Uterus (tissue), 4 donors: Measurements from ENCODE around the gene ABL1. TPM values are rescaled to one million over a fixed set of nuclear protein-coding genes. Genes with fewer than 3 reads are reported as not detected.

Source experiments
- DNase-seq, 2 donors: peaks; one replicate each; pipeline ENCODE4 v3.0.0-alpha.2; 2019 to 2020
- H3K27ac ChIP-seq, 2 donors: fragments of 200-600 bp; sonication (generic); 1 replicate in 1 of 2; 2 replicates in 1 of 2; pipeline ENCODE4 v1.5.1; 2016 to 2018
- H3K27me3 ChIP-seq, 2 donors: fragments of 200-600 bp; sonication (generic); one replicate each; pipeline ENCODE4 v1.5.1; 2018 to 2019; ENCODE audit warnings: control low read depth in 1 of 2
- H3K36me3 ChIP-seq, 2 donors: fragments of 200-600 bp; sonication (generic); one replicate each; pipeline ENCODE4 v1.5.1; 2019; ENCODE audit warnings: control low read depth in 1 of 2
- H3K4me1 ChIP-seq, 2 donors: fragments of 200-600 bp; sonication (generic); one replicate each; pipeline ENCODE4 v1.5.1; 2018 to 2019; ENCODE audit warnings: control low read depth in 1 of 2
- H3K4me3 ChIP-seq, 2 donors: fragments of 200-600 bp; sonication (generic); 1 replicate in 1 of 2; 2 replicates in 1 of 2; pipeline ENCODE4 v1.5.1; 2018 to 2019; ENCODE audit warnings: mild to moderate bottlenecking in 1 of 2
- H3K9me3 ChIP-seq, 2 donors: fragments of 200-600 bp; sonication (generic); one replicate each; pipeline ENCODE4 v1.5.1; 2019; ENCODE audit warnings: control low read depth in 1 of 2
- POLR2A ChIP-seq, 2 donors: fragments of 450-650 bp; IDR thresholded peaks; one replicate each; pipeline ENCODE4 v1.6.1; 2016; ENCODE audit warnings: antibody characterized with exemption in 2 of 2, mild to moderate bottlenecking in 1 of 2, moderate library complexity in 1 of 2
- intact Hi-C: fragments of 100-400 bp; cut with DNase I; formaldehyde crosslinking; loops from one replicate; pipeline ENCODE4 v1.15.1; 2023; ENCODE audit warnings: low total_unique reads
- total RNA-seq, 4 donors: library from RNA; depleted of rRNA in 3 of 4; stranded (reverse); fragments of >200 nt in 3 of 4; gene quantifications; one replicate each; pipeline versions ENCODE4 v1.1.0 to v1.2.4, GENCODE V29; 2014 to 2023
- TF ChIP-seq, protein P1 (sequence below), 4 experiments: fragments of 200-600 bp in 2 of 4; fragments of 450-650 bp in 2 of 4; sonication (generic) in 2 of 4; IDR thresholded peaks; one replicate each; pipeline ENCODE4 v1.5.1; 2016 to 2019; ENCODE audit warnings: antibody characterized with exemption in 4 of 4, mild to moderate bottlenecking in 2 of 4, moderate library complexity in 1 of 4
- donor health status: DM: yes; HTN: yes; CAD: no.

The ABL1 gene
- total RNA-seq, 4 donors from 2014 or later, result 22.5 to 117 (median 57.8) TPM

- no peak overlapping the region for H3K27ac ChIP-seq
- intact Hi-C loops, result no loop called here
These were observed 78.8 kb downstream of the ABL1 start for GRCh38 chr9:130913599-130914416.

DNA sequence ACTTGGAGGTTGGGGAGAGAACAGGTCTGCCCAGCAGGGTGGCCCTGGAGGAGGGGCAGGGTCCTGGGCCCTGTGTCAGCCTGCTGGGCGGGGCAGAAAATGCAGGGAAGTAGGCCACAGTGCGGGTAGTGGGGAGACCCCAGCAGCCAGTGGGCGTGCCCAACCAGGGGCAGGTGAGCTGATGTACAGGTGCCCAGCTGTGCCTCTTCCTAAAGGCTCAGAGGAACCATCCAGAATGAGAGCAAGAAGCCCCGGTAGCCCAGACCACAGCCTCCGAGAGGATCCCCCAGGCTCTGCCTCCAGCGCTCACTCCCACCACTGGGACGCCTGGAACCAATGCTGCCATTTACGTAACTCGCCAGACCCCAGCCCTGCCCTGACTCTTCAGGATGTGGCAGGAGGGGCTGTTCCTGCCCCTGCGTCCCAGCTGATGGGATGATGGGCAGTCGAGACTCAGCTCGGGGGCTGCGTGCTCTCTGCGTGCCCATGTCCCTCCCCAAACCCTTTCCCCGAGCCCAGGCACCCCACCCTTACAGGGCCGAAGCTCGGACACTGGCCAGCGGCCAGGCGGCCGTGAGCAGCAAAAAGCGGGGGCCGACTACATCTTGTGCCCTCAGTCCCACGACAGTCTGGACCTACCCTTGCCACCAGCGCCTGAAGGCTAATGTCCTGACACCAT is 79.5 kb downstream of the ABL1 start:
- intact Hi-C loops, result no loop called here
- no peaks in the 10 kb centered on the region for H3K36me3 ChIP-seq
- no peak for DNase-seq
- TF ChIP-seq, protein P1, sequence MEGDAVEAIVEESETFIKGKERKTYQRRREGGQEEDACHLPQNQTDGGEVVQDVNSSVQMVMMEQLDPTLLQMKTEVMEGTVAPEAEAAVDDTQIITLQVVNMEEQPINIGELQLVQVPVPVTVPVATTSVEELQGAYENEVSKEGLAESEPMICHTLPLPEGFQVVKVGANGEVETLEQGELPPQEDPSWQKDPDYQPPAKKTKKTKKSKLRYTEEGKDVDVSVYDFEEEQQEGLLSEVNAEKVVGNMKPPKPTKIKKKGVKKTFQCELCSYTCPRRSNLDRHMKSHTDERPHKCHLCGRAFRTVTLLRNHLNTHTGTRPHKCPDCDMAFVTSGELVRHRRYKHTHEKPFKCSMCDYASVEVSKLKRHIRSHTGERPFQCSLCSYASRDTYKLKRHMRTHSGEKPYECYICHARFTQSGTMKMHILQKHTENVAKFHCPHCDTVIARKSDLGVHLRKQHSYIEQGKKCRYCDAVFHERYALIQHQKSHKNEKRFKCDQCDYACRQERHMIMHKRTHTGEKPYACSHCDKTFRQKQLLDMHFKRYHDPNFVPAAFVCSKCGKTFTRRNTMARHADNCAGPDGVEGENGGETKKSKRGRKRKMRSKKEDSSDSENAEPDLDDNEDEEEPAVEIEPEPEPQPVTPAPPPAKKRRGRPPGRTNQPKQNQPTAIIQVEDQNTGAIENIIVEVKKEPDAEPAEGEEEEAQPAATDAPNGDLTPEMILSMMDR (IDR thresholded peaks at IDR 0.05), result no peak
- TF ChIP-seq POLR2A (IDR thresholded peaks at IDR 0.05), result no peak
- H3K4me1 ChIP-seq, result no peaks in the 10 kb centered on the region
- H3K27ac ChIP-seq, result no peak overlapping the region
- H3K9me3 ChIP-seq, result no peaks in the 10 kb centered on the region
- H3K27me3 ChIP-seq, result no peaks in the 10 kb centered on the region
- H3K4me3 ChIP-seq, result no peak overlapping the region

More at GRCh38 chr9:130913599-130914416, 78.8 kb downstream of the ABL1 start:
- Histone ChIP-seq H3K4me1 (no peaks in the 10 kb centered on the region), H3K9me3 (no peaks in the 10 kb centered on the region), H3K27me3 (no peaks in the 10 kb centered on the region), H3K36me3 (no peaks in the 10 kb centered on the region), H3K4me3 (no peak overlapping the region)
- TF ChIP-seq POLR2A (IDR thresholded peaks at IDR 0.05), result no peak
- TF ChIP-seq, protein P1 (IDR thresholded peaks at IDR 0.05), result no peak
- no peak for DNase-seq

- no peak for DNase-seq
- Histone ChIP-seq H3K9me3 (no peaks in the 10 kb centered on the region), H3K27ac (no peak overlapping the region), H3K4me3 (no peak overlapping the region), H3K36me3 (no peaks in the 10 kb centered on the region), H3K4me1 (no peaks in the 10 kb centered on the region), H3K27me3 (no peaks in the 10 kb centered on the region)
- no peak for TF ChIP-seq POLR2A (IDR thresholded peaks at IDR 0.05)
- TF ChIP-seq, protein P1 (IDR thresholded peaks at IDR 0.05), result no peak
- intact Hi-C loops, result no loop called here
These were observed 80.0 kb downstream of the ABL1 start for GRCh38 chr9:130915096-130915447.

- no peak for TF ChIP-seq POLR2A (IDR thresholded peaks at IDR 0.05)
- TF ChIP-seq, protein P1 (IDR thresholded peaks at IDR 0.05), result no peak
- no peak for DNase-seq
- no peaks in the 10 kb centered on the region for H3K27me3 ChIP-seq
- intact Hi-C loops, result no loop called here
- no peak overlapping the region for H3K4me3 ChIP-seq
- no peaks in the 10 kb centered on the region for H3K36me3 ChIP-seq
- H3K27ac ChIP-seq, result no peak overlapping the region
- H3K9me3 ChIP-seq, result no peaks in the 10 kb centered on the region
- H3K4me1 ChIP-seq, result no peaks in the 10 kb centered on the region
These were observed 82.3 kb downstream of the ABL1 start for GRCh38 chr9:130917168-130917960.
